Astrocyte (in vitro differentiated cells and primary cell): Measurements from ENCODE around the gene SOX14.

ENCODE experiments used
- EZH2 ChIP-seq: IDR thresholded peaks from 2 replicates; pipeline ENCODE4 v1.6.1; 2012; ENCODE audit warnings: mild to moderate bottlenecking, low read length, inconsistent platforms; ENCODE audit not compliant: insufficient read depth
- TF ChIP-seq, protein P1 (sequence below): IDR thresholded peaks from 2 replicates; pipeline ENCODE4 v1.5.1; 2011; ENCODE audit warnings: low read depth, mild to moderate bottlenecking, inconsistent platforms, low read length, moderate library complexity; ENCODE audit not compliant: insufficient read depth

- TF ChIP-seq, protein P1, sequence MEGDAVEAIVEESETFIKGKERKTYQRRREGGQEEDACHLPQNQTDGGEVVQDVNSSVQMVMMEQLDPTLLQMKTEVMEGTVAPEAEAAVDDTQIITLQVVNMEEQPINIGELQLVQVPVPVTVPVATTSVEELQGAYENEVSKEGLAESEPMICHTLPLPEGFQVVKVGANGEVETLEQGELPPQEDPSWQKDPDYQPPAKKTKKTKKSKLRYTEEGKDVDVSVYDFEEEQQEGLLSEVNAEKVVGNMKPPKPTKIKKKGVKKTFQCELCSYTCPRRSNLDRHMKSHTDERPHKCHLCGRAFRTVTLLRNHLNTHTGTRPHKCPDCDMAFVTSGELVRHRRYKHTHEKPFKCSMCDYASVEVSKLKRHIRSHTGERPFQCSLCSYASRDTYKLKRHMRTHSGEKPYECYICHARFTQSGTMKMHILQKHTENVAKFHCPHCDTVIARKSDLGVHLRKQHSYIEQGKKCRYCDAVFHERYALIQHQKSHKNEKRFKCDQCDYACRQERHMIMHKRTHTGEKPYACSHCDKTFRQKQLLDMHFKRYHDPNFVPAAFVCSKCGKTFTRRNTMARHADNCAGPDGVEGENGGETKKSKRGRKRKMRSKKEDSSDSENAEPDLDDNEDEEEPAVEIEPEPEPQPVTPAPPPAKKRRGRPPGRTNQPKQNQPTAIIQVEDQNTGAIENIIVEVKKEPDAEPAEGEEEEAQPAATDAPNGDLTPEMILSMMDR, result no peak
- TF ChIP-seq EZH2, result no peak
Measured at GRCh38 chr3:137789236-137789635, 25.1 kb downstream of the SOX14 start.
